C4-2B (cell line): Measurements from ENCODE around the gene TMEM204.

ENCODE experiments used
- CTCF ChIP-seq: fragments of 450-650 bp; conservative IDR thresholded peaks from 2 replicates; pipeline ENCODE4 v1.5.1; 2017; ENCODE audit warnings: mild to moderate bottlenecking
- ZFX ChIP-seq: fragments of 450-650 bp; IDR thresholded peaks from 2 replicates; pipeline ENCODE4 v1.6.1; 2017

GRCh38 chr16:1518626-1519135 lies 14.8 kb upstream of the TMEM204 start:
- no peak for TF ChIP-seq CTCF
- TF ChIP-seq ZFX = no peak
